Immature natural killer cell (primary cell): ENCODE measurements around the gene DPEP3. TPM values are rescaled to one million over a fixed set of nuclear protein-coding genes. Genes with fewer than 3 reads are reported as not detected.
"Not testable (repeated sequence)": the region's sequence is repeated elsewhere in the genome, so short reads cannot be mapped to it uniquely, and the experiment has no call there.

Source experiments
- DNase-seq, 3 donors: peaks; one replicate each; pipeline ENCODE4 v3.0.0; 2022; ENCODE audit warnings: mixed read lengths in 1 of 3
- H3K27ac Mint-ChIP-seq, 6 donors: one replicate each; pipeline ENCODE4 v1.8.0; 2020; ENCODE audit warnings: mixed read lengths in 6 of 6, mild to moderate bottlenecking in 5 of 6, inconsistent platforms in 4 of 6, moderate library complexity in 3 of 6
- H3K27me3 Mint-ChIP-seq, 3 donors: one replicate each; pipeline ENCODE4 v1.8.0; 2020 to 2021; ENCODE audit warnings: low read depth in 3 of 3, mild to moderate bottlenecking in 3 of 3, mixed read lengths in 3 of 3, moderate library complexity in 3 of 3, inconsistent platforms in 1 of 3
- H3K36me3 Mint-ChIP-seq, 3 donors: one replicate each; pipeline ENCODE4 v1.8.0; 2020; ENCODE audit warnings: mixed read lengths in 3 of 3, inconsistent platforms in 2 of 3, mild to moderate bottlenecking in 2 of 3
- H3K4me1 Mint-ChIP-seq, 2 donors: one replicate each; pipeline ENCODE4 v1.8.0; 2020; ENCODE audit warnings: inconsistent platforms in 2 of 2, mild to moderate bottlenecking in 2 of 2, mixed read lengths in 2 of 2, moderate library complexity in 1 of 2
- H3K4me3 Mint-ChIP-seq, 5 donors: one replicate each; pipeline ENCODE4 v1.8.0; 2020; ENCODE audit warnings: mild to moderate bottlenecking in 5 of 5, mixed read lengths in 5 of 5, inconsistent platforms in 3 of 5, moderate library complexity in 3 of 5
- H3K9me3 Mint-ChIP-seq, 6 donors: one replicate each; pipeline ENCODE4 v1.8.0; 2020; ENCODE audit warnings: mild to moderate bottlenecking in 6 of 6, mixed read lengths in 6 of 6, inconsistent platforms in 4 of 6, moderate library complexity in 3 of 6
- polyA plus RNA-seq, 3 donors: library from polyadenylated mRNA; unstranded; fragments of 300-500 nt; fragmentation: Illumina TruSeq; gene quantifications; one replicate each; pipeline ENCODE4 v1.2.3, GENCODE V29; 2021

DPEP3 gene
- polyA plus RNA-seq, 3 donors from 2014 or later, result 0.11 TPM; not detected in 2

DNA sequence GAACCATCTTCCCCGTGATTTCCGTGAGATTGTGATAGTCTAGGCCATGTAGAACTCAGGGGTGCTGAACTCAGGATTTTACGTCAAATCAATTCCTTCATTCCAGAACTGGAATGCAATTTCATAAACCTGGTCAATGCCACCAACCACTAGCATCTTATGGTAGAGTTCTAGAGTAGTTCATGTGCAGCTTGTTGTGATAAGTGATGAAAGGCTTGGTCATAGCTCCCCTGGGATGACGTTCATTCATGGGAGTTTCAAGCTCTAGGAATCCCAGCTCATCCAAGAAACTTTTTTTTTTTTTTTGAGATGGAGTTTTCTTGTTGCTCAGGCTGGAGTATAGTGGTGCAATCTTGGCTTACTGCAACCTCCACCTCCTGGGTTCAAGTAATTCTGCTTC is 22.7 kb upstream of the DPEP3 start:
- Mint-ChIP-seq H3K4me1 (peaks cover 50 to 55% of the 10 kb centered on the region in 2 donors), H3K27ac (peak overlapping the region in 2 of 6 donors; percentile 62 to 65), H3K9me3 (no peaks in the 10 kb centered on the region), H3K4me3 (no peak overlapping the region), H3K36me3 (peaks cover 0 to 6% (median 6%) of the 10 kb centered on the region in 3 donors), H3K27me3 (peaks cover 2 to 9% (median 5%) of the 10 kb centered on the region in 3 donors)
- no peak for DNase-seq

DNA sequence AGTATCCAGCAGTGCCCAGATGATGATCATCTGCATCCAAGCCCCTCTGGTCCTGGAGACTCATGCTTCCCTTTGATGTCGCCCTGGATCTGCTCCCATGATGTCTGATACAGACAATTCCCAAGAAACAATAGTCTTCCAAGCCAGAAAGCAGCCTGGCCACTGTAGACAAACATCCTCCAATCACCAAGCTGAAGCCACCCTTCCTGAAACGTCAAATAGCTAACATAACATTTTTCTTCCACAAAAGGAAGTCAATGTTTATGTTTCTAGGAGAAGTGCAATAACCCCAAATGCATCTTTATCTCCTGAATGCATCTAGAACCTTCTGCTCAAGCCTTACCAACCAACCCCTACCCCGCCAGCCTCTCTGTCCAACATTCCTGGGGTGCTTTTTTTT is 20.2 kb upstream of the DPEP3 start:
- Mint-ChIP-seq H3K4me3 (peak overlapping the region; percentile 68 to 93 (median 86)), H3K27ac (peak overlapping the region; percentile 87 to 98 (median 92)), H3K36me3 (peaks cover 0 to 6% (median 6%) of the 10 kb centered on the region in 3 donors), H3K4me1 (peaks cover 53 to 59% of the 10 kb centered on the region in 2 donors), H3K27me3 (peaks cover under 1 to 5% (median 4%) of the 10 kb centered on the region in 3 donors), H3K9me3 (no peaks in the 10 kb centered on the region)
- no peak for DNase-seq

DNA sequence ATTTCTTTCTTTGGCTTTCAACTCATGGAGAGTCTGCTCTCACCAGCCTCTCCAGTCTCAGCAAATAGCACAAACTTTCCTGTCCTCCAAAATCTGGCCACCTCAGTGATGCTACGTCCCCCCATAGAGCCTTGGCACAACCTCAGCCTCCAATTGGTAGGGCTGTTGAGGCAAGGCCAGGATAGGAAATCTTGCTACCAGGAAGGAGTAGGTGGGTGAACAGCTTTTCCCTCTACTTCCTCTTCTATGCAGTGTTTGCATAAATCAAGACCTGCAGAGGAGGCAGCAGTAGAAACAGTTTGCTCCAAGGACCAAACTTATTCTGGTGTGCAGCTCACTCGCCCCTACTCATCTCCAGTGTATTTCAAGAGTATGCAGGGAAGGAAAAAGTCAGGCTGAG is 19.7 kb upstream of the DPEP3 start:
- Mint-ChIP-seq H3K27ac (peak overlapping the region; percentile 87 to 98 (median 92)), H3K36me3 (peaks cover 0 to 6% (median 6%) of the 10 kb centered on the region in 3 donors), H3K4me3 (peak overlapping the region; percentile 84 to 93 (median 87)), H3K4me1 (peaks cover 52 to 59% of the 10 kb centered on the region in 2 donors), H3K27me3 (peaks cover 2 to 5% (median 4%) of the 10 kb centered on the region in 3 donors), H3K9me3 (no peaks in the 10 kb centered on the region)
- no peak for DNase-seq

DNA sequence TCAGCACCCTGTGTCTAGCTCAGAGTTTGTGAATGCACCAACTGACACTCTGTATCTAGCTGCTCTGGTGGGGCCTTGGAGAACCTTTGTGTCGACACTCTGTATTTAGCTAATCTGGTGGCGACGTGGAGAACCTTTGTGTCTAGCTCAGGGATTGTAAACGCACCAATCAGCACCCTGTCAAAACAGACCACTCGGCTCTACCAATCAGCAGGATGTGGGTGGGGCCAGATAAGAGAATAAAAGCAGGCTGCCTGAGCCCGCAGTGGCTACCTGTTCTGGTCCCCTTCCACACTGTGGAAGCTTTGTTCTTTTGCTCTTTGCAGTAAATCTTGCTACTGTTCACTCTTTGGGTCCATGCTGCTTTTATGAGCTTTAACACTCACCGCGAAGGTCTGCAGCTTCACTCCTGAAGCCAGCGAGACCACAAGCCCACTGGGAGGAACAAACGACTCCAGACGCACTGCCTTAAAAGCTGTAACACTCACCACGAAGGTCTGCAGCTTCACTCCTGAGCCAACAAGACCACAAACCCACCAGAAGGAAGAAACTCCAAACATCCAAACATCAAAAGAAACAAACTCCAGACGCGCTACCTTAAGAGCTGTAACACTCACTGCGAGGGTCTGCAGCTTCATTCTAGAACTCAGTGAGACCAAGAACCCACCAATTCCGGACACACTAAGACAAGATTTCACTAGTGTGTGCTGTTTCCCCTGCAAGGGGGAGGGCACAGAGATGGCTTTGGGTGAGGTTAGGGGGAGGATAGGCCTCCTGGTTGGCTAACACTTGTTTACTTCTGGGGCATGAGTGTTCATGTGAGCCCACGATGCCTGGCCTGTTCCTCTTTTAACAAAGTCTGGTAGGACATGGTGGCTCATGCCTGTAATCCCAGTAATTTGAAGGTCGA is 18.7 kb upstream of the DPEP3 start, which contains the start of gene DPEP2:
DPEP2 (minus strand) TSS at position 706 of the 910 bp plus-strand sequence. CDS start 6,272 bp downstream, outside the sequence.
- peaks cover 55 to 62% of the 10 kb centered on the region in 2 donors for H3K4me1 Mint-ChIP-seq
- not testable (repeated sequence) for H3K9me3 Mint-ChIP-seq
- peak; percentile 60 to 68 (median 64) for DNase-seq

DNA sequence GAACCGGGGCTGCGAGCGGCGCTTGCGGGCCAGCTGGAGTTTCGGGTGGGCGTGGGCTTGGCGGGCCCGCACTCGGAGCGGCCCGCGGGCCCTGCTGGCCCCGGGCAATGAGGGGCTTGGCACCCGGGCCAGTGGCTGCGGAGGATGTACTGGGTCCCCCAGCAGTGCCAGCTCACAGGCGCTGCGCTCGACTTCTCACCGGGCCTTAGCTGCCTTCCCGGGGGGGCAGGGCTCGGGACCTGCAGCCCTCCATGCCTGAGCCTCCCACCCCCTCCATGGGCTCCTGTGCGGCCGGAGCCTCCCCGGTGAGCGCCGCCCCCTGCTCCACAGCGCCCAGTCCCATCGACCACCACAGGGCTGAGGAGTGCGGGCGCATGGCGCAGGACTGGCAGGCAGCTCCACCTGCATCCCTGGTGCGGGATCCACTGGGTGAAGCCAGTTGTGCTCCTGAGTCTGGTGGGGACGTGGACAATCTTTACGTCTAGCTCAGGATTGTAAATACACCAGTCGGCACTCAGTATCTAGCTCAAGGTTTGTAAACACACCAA is 18.0 kb upstream of the DPEP3 start:
- H3K9me3 Mint-ChIP-seq, DNase-seq, H3K27me3 Mint-ChIP-seq, H3K36me3 Mint-ChIP-seq: not testable (repeated sequence)
- peak overlapping the region; percentile 87 to 98 (median 92) for H3K27ac Mint-ChIP-seq
- peaks cover 62 to 70% of the 10 kb centered on the region in 2 donors for H3K4me1 Mint-ChIP-seq
- H3K4me3 Mint-ChIP-seq, result peak overlapping the region; percentile 84 to 93 (median 87)

More for the DNA sequence above, 18.7 kb upstream of the DPEP3 start, which contains the start of gene DPEP2:
- H3K27ac Mint-ChIP-seq, result peak within 1 kb of the TSS; percentile 87 to 98 (median 92)
- H3K36me3 Mint-ChIP-seq, H3K27me3 Mint-ChIP-seq: not testable (repeated sequence)
- peak within 1 kb of the TSS; percentile 84 to 93 (median 87) for H3K4me3 Mint-ChIP-seq

DNA sequence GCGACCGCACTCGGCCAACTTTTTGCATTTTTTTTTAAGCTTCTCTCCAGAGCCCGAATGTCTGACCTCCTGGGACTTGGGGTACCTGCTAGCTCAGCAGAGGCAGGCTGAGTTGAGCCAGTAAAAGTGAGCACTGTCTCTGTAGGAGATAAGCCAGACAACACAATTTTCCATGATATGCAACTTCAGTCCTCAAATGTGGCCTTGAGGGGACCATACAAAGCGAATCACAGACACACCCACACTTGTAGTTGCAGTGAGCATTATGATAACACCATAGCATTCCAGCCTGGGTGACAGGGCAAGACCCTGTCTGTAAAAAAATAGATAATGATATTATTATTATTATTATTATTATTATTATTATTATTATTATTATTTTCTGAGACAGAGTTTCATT is 16.4 kb upstream of the DPEP3 start:
- Mint-ChIP-seq H3K4me1 (peaks cover 65 to 67% of the 10 kb centered on the region in 2 donors), H3K4me3 (peak overlapping the region in 1 of 5 donors; percentile 45), H3K27ac (peak overlapping the region in 5 of 6 donors; percentile 34 to 84 (median 65))

DNA sequence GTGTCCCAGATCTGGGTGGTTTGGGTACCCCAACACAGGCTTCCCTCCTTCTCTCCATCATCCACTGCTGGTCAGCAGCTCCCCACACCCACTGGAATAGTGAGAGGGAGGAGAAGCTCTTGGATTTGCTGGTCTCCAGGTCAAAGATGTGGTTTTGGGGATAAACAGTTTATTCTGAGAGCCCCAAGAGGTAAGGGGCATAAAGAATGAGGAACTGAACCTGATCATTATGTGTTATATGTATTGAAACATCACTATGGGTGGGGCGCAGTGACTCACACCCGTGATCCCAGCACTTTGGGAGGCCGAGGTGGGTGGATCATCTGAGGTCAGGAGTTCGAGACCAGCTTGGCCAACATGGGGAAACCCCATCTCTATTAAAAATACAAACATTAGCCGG is 15.1 kb upstream of the DPEP3 start:
- no peak for DNase-seq
- Mint-ChIP-seq H3K9me3 (no peaks in the 10 kb centered on the region), H3K4me1 (peaks cover 60 to 63% of the 10 kb centered on the region in 2 donors), H3K36me3 (peaks cover 0 to 6% (median 6%) of the 10 kb centered on the region in 3 donors), H3K27ac (peak overlapping the region; percentile 69 to 90 (median 84)), H3K27me3 (peaks cover 2 to 6% (median 5%) of the 10 kb centered on the region in 3 donors), H3K4me3 (peak overlapping the region in 4 of 5 donors; percentile 17 to 74 (median 68))

More for the DNA sequence above, 16.4 kb upstream of the DPEP3 start:
- peaks cover 0 to 6% (median 6%) of the 10 kb centered on the region in 3 donors for H3K36me3 Mint-ChIP-seq
- DNase-seq, result no peak
- H3K9me3 Mint-ChIP-seq, result no peaks in the 10 kb centered on the region
- peaks cover 2 to 6% (median 5%) of the 10 kb centered on the region in 3 donors for H3K27me3 Mint-ChIP-seq

DNA sequence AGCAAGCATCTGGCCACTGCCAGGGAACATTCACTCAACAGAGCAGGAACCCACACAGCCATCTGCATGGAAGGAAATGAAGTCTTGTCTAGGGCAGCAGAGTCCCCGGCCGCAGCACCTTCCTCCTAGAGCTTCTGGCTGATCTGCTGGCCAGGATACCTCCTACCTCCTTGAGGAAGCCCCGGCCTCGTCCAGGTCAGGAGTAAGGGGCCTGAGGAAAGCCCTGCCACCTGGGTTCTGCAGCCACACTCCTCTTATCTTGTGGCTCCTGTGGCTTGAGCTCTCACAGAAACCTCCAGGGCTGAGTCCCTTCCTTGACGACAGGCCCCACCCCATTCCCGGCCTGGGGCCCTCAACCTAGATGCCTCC is 13.7 kb upstream of the DPEP3 start:
- Mint-ChIP-seq H3K4me3 (peak overlapping the region; percentile 85 to 91 (median 88)), H3K27ac (peak overlapping the region; percentile 88 to 99 (median 98)), H3K4me1 (peaks cover 56 to 63% of the 10 kb centered on the region in 2 donors)
- DNase-seq, result peak; percentile 22 to 35 (median 23)
- H3K27me3 Mint-ChIP-seq, H3K36me3 Mint-ChIP-seq, H3K9me3 Mint-ChIP-seq: not testable (repeated sequence)

DNA sequence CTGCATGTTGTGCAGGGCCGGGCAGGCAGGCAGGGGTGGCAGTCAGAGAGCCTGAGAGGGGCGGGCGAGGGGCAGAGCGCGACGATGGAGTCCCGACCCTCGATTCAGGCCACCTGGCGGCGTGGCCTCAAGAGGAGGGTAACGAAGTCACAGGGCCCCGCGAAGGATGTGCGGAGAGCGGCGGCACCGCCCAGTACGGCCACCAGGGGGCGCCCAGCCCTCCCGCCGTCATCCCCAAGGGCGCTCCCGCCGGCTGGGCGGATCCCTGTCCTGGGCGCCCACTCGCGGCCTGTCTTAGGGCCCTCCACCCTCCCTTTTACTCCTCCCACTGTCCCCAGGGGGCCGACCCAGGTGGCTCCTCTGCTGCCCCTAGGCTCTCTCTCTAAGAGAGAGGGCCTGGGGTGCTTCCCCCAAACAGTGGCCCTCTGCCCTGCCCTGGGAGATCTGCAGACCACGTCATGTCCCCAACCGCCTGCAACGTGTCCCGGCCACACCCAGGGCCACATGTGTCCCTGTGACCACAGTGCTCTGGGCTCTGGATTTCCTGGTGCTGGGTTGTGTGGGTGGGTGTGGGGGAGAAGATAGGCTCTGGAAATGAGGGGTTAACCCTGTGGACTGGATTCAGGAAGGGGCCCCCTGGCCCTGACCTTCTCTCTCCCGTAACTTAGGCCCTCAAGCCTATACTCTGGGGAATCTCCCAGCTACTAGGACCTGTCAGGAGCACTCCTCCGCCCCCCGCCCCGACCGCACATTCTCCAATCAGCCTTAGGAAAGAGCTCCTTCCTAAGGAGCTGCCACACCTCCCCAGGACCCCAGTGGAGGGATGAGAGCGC is 13.1 kb upstream of the DPEP3 start:
- H3K4me3 Mint-ChIP-seq, result peak overlapping the region; percentile 85 to 91 (median 88)
- no peaks in the 10 kb centered on the region for H3K9me3 Mint-ChIP-seq
- H3K27me3 Mint-ChIP-seq, result peaks cover 0 to 2% (median 2%) of the 10 kb centered on the region in 3 donors
- H3K27ac Mint-ChIP-seq, result peak overlapping the region; percentile 88 to 99 (median 98)
- peaks cover 0 to 4% (median 0%) of the 10 kb centered on the region in 3 donors for H3K36me3 Mint-ChIP-seq
- DNase-seq, result peak; percentile 84 to 88 (median 86)
- H3K4me1 Mint-ChIP-seq, result peaks cover 51 to 63% of the 10 kb centered on the region in 2 donors

DNA sequence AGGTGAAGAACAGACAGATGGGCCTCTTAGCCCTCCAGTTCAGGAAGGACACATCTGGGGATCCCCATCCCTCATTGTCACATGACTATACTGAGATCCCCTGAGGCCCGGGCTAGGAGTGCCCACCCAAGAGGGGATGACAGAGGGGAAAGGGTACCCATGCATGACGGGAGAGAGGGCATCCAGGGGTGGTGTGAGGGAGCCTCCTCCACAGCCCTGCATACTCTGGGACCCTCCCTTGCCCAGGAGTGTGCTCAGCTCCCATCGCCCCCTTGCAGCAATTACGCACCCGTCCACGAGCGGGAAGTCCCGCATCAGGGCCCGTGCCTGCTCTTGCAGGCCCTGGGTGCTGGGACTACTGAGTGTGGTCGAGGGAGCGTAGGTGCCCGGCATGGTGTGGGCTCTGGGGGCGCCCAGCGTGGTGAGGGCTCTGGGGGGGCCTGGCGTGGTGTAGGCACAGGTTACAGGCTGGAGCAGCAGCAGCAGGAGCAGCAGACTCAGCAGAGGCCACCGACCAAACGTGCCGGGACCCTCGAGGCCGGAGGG is 12.4 kb upstream of the DPEP3 start:
- Mint-ChIP-seq H3K9me3 (no peaks in the 10 kb centered on the region), H3K36me3 (peaks cover 0 to 4% (median 0%) of the 10 kb centered on the region in 3 donors), H3K4me1 (peaks cover 49 to 66% of the 10 kb centered on the region in 2 donors), H3K27ac (peak overlapping the region; percentile 29 to 99 (median 66)), H3K4me3 (peak overlapping the region in 3 of 5 donors; percentile 21 to 90 (median 87)), H3K27me3 (peaks cover 0 to 2% (median 2%) of the 10 kb centered on the region in 3 donors)
- DNase-seq, result no peak

DNA sequence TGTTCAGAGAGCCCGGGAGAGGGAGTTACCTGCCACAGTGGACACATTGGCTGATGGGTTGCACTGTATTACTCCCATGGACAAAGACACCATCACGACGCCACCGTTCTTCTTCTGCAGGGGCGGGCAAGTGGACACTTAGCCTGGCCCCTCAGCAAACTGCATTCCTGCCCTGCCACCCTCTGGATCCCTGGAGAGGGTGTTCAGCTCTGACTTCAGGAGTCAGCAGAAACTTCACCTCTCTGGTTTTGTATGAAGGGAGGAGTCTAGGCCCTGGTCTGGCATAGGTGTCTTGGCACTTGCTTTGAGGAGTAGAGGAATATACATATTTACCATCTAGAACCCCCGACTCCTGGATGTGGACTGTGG is 9.7 kb upstream of the DPEP3 start:
- peak overlapping the region in 1 of 5 donors; percentile 7 for H3K4me3 Mint-ChIP-seq
- H3K27me3 Mint-ChIP-seq, result peaks cover 0 to 2% (median 0%) of the 10 kb centered on the region in 3 donors
- H3K27ac Mint-ChIP-seq, result peak overlapping the region; percentile 6 to 84 (median 54)
- peaks cover 0 to 4% (median 0%) of the 10 kb centered on the region in 3 donors for H3K36me3 Mint-ChIP-seq
- peaks cover 32 to 54% of the 10 kb centered on the region in 2 donors for H3K4me1 Mint-ChIP-seq
- no peak for DNase-seq
- no peaks in the 10 kb centered on the region for H3K9me3 Mint-ChIP-seq

DNA sequence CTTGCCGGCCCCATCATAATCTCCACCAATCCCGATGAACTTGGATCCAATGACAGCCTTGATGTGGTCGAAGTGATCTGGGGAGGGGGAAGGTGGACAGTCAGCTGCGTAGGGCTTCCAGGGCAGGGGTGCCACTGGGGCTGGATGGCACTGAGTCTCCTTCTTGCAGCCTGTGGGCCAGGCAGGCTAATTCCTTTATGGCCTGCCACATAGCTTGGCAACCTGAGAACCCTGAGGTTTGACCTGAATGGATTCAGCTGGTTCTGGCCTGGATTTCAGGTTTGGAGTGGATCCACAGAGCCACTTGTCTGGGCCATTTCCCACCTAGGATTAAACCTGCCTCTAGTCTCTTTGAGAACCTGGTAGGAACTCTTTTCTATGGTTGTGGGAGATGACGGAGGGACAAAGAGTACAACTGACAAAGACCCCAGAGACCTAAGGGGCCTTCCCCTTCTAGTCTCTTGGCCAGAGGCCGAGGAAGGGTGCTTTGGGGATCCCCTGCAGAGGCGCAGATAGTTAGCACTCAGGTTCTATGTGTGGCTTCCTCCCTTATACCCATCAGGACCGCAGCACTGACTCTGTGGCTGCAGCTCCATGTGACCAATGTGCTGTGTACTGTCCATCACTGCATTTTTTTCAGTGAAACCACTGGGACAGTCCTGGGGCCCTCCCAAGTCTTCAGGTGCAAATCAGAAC is 9.2 kb upstream of the DPEP3 start:
- Mint-ChIP-seq H3K36me3 (peaks cover 0 to 4% (median 0%) of the 10 kb centered on the region in 3 donors), H3K4me1 (peaks cover 33 to 54% of the 10 kb centered on the region in 2 donors), H3K9me3 (no peaks in the 10 kb centered on the region), H3K27me3 (peaks cover 0 to 3% (median 0%) of the 10 kb centered on the region in 3 donors), H3K4me3 (no peak overlapping the region), H3K27ac (peak overlapping the region in 5 of 6 donors; percentile 37 to 84 (median 59))
- peak in 2 of 3 donors; percentile 21 to 36 for DNase-seq
